Measurements from ENCODE around the gene HS1BP3.

DNA sequence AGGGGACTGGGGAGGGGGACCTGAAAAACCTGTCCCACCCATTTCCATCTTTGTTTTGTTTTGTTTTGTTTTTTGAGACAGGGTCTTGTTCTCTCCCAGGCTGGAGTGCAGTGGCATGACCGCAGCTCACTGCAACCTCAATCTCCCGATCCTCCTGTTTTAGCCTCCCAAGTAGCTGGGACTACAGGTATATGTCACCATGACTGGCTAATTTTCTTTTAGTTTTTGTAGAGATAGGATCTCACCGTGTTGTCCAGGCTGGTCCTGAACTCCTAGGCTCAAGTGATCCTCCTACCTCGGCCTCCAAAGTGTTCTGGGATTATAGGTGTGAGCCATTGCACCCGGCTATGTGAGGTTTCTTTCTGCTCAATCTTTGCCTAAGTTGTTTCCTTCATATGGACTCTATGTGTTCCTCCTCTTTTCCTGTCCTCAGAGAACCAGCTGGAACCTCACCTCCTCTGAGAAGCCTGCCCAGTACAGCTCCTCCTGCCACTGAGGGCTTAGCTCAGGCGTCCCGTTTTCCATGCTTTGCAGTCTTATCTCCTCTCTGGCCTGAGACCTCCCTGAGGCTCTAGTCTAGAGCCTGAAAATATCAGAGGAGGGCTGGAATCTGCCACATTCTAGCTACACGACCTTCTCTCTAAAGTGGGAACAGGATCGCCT lies 74.8 kb downstream of the HS1BP3 start:
- TF ChIP-seq, protein P1, sequence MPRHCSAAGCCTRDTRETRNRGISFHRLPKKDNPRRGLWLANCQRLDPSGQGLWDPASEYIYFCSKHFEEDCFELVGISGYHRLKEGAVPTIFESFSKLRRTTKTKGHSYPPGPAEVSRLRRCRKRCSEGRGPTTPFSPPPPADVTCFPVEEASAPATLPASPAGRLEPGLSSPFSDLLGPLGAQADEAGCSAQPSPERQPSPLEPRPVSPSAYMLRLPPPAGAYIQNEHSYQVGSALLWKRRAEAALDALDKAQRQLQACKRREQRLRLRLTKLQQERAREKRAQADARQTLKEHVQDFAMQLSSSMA (CRISPR knock-in tag; IDR thresholded peaks at IDR 0.05): no peak
- TF ChIP-seq ZNF362 (CRISPR knock-in tag; IDR thresholded peaks at IDR 0.05; ENCODE audit: borderline replicate concordance) (no peak), ZNF350 (CRISPR knock-in tag; IDR thresholded peaks at IDR 0.05; ENCODE audit: borderline replicate concordance, low read depth) (no peak), POLR2A (IDR thresholded peaks at IDR 0.05; ENCODE audit: insufficient read depth in 1 of 2, low read depth in 2 of 2, low read length in 2 of 2) (no peak), JUN (CRISPR knock-in tag; IDR thresholded peaks at IDR 0.05) (no peak), NFKB2 (CRISPR knock-in tag; IDR thresholded peaks at IDR 0.05; ENCODE audit: borderline replicate concordance) (no peak), GABPB1 (CRISPR knock-in tag; IDR thresholded peaks at IDR 0.05) (no peak)

Measured in HepG2 (cell line).